IPS-18a (cell line): ENCODE results near the gene DNAH6.
"Not testable (repeated sequence)": the region's sequence is repeated elsewhere in the genome, so short reads cannot be mapped to it uniquely, and the experiment has no call there.

Experiments
- H3K27ac ChIP-seq: one replicate; pipeline ENCODE4 v1.5.1; 2013; ENCODE audit warnings: low read length
- H3K27me3 ChIP-seq: one replicate; pipeline ENCODE4 v1.6.1; 2013; ENCODE audit warnings: mild to moderate bottlenecking, low read length; ENCODE audit not compliant: control insufficient read depth, insufficient read depth
- H3K36me3 ChIP-seq: one replicate; pipeline ENCODE4 v1.6.1; 2013; ENCODE audit warnings: low read depth, low read length; ENCODE audit not compliant: control insufficient read depth
- H3K4me1 ChIP-seq: one replicate; pipeline ENCODE4 v1.6.1; 2013; ENCODE audit warnings: low read depth, low read length; ENCODE audit not compliant: control insufficient read depth
- H3K4me3 ChIP-seq: one replicate; pipeline ENCODE4 v1.5.1; 2013; ENCODE audit warnings: low read length
- H3K9ac ChIP-seq: one replicate; pipeline ENCODE4 v1.6.1; 2013; ENCODE audit warnings: mild to moderate bottlenecking, low read length, moderate library complexity
- H3K9me3 ChIP-seq: one replicate; pipeline ENCODE4 v1.6.1; 2013; ENCODE audit warnings: low read depth, low read length; ENCODE audit not compliant: control insufficient read depth

Gene DNAH6

DNA sequence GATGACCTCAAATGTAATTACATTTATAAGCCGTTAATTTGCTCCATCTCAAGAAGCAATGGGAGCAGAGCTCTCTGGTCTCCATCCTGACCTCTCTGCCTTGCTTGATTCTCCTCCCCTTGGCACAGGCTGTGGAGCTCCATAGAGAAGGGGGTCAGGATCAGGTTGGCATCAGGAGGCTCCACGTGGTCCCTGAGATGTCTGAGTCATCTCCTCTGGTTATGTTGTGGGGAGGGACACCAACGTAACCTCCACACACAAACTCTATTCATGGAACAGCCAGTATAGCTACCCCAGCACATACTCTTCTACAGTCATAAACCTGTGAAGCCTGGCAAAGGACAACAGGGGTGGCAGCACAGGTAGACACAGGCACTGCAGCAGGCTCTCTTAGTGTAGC is 335.6 kb downstream of the DNAH6 start:
- H3K9ac ChIP-seq = no peak overlapping the region
- no peaks in the 10 kb centered on the region for H3K9me3 ChIP-seq
- peaks cover 15% of the 10 kb centered on the region for H3K4me1 ChIP-seq
- peaks cover 27% of the 10 kb centered on the region for H3K27me3 ChIP-seq
- no peaks in the 10 kb centered on the region for H3K36me3 ChIP-seq
- H3K27ac ChIP-seq = no peak overlapping the region
- no peak overlapping the region for H3K4me3 ChIP-seq

DNA sequence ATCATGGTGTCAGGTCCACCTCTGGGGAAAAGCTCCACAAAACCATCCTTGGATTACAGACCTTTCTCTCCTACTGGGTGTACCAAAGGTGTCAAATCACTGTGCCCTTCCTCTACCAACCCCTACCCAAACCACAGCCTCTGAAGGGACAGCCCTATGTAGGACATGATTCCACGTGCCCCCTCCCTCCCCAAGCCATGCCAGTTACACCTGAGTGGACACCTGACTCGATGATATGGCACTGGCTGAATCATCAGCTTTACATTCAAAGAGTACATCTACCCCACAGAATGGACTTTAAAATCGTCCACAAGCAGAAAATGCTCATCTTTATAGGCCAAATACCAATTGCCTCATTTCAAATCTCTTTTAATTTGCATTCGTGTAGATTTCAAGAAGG is 338.6 kb downstream of the DNAH6 start:
- Histone ChIP-seq H3K4me1 (peaks cover 15% of the 10 kb centered on the region), H3K36me3 (no peaks in the 10 kb centered on the region), H3K27ac (no peak overlapping the region), H3K9me3 (no peaks in the 10 kb centered on the region), H3K4me3 (no peak overlapping the region), H3K9ac (no peak overlapping the region), H3K27me3 (peaks cover 40% of the 10 kb centered on the region)

DNA sequence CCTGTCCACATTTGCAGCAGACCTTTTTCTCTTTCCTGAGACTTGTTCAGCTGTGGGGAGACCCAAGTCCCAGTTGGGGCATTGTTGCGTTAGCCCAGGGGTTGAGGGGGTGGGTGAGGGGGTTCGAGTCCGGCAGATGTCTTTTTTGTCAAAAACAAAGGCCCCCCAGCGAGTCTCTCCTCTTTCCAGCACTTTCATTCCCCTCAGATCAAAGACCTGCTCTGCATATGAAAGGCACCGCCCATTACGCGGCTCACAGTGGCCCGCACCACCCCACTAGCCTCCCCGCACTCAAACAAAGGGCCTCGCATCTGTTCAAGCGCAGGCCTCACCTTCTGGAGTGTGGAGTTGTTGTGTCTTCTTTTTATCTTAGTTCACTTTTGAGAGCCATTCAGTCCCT is 339.4 kb downstream of the DNAH6 start:
- no peak overlapping the region for H3K9ac ChIP-seq
- H3K27ac ChIP-seq = no peak overlapping the region
- no peaks in the 10 kb centered on the region for H3K9me3 ChIP-seq
- peaks cover 40% of the 10 kb centered on the region for H3K27me3 ChIP-seq
- H3K4me3 ChIP-seq = peak overlapping the region; percentile 9
- H3K36me3 ChIP-seq = no peaks in the 10 kb centered on the region
- H3K4me1 ChIP-seq = peaks cover 15% of the 10 kb centered on the region

DNA sequence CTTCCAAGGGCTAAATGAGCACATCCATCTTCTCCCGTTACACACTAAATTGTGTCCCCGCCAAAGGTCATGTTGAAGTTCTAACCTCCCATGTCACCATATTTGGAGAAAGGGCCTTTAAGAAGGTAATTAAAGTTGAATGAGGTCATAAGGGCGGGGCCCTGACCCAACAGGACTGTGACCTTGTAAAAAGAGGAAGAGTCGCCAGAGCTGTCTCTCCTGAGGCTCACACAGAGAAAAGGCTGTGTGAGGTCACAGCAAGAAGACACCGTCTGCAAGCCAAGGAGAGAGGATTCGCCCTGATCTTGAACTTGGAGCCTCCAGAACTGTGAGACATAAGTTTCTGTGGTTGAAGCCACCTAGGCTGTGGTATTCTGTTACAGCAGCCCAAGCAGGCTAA is 340.5 kb downstream of the DNAH6 start:
- Histone ChIP-seq H3K9ac (no peak overlapping the region), H3K9me3 (no peaks in the 10 kb centered on the region), H3K4me1 (peaks cover 15% of the 10 kb centered on the region), H3K36me3 (no peaks in the 10 kb centered on the region), H3K27me3 (peaks cover 40% of the 10 kb centered on the region), H3K4me3 (no peak overlapping the region), H3K27ac (no peak overlapping the region)

DNA sequence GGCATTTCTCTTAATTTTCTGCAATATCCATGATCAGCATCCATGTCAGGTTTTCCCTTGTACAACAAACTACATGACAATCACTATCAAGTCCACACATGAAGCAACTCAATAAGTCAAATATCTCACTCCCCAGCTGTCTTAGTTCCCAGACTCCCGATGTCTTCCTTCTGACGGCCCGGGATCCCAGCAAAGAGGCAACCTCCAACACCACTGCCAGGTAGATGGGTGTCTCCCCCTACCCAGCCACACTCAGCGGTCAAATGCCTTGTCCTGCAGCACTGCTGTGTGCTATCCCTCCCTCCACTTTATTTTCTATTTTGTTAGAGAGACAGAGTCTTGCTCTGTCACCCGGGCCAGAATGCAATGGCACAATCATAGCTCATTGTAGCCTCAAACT is 341.3 kb downstream of the DNAH6 start:
- Histone ChIP-seq H3K9me3 (no peaks in the 10 kb centered on the region), H3K27me3 (peaks cover 40% of the 10 kb centered on the region), H3K9ac (no peak overlapping the region)

DNA sequence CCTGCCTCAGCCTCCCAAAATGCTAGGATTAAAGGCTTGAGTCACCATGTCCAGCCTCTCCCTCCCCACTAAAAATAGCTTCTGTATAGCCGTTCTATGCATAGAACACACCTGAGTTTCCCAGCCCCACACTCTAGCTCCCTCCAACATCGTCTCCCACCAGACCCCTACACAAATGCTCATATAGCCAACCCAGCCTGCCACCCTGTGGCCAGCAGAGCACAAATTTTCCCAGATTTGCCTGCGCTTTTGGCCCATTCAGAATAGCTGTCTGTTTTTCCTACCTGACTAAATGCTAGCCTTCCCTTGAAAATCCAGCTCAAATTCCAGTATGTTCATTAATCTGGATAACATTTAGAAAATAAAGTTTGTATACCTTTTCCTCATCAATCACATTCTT is 341.8 kb downstream of the DNAH6 start:
- H3K36me3 ChIP-seq = no peaks in the 10 kb centered on the region
- H3K9ac ChIP-seq = no peak overlapping the region
- H3K27me3 ChIP-seq = peaks cover 40% of the 10 kb centered on the region
- H3K4me3 ChIP-seq = no peak overlapping the region
- H3K27ac ChIP-seq = no peak overlapping the region
- peaks cover 15% of the 10 kb centered on the region for H3K4me1 ChIP-seq
- H3K9me3 ChIP-seq = no peaks in the 10 kb centered on the region

More for the DNA sequence above, 341.3 kb downstream of the DNAH6 start:
- Histone ChIP-seq H3K4me1 (peaks cover 15% of the 10 kb centered on the region), H3K27ac (no peak overlapping the region), H3K4me3 (no peak overlapping the region), H3K36me3 (no peaks in the 10 kb centered on the region)

DNA sequence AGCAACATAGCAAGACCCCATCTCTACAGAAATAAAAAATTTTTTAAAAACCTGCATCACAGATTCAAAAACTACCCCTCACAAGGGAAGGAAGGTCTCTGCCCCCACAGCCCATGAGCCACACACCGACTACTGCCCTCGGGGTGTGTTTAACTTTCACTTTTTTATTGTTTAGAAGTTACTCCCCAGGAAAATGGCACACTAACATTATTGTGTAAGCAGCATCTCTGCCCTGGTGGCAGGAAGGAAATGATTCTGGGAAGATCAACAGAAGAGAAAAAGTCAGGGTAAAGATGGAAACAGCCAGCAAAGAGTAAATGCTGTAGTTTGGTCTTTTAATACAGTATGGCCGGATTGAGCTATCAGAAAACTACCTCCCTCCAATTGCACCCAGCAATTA is 342.6 kb downstream of the DNAH6 start:
- no peaks in the 10 kb centered on the region for H3K9me3 ChIP-seq
- no peak overlapping the region for H3K4me3 ChIP-seq
- H3K27me3 ChIP-seq = peaks cover 40% of the 10 kb centered on the region
- no peak overlapping the region for H3K9ac ChIP-seq
- peaks cover 15% of the 10 kb centered on the region for H3K4me1 ChIP-seq
- H3K36me3 ChIP-seq = no peaks in the 10 kb centered on the region
- H3K27ac ChIP-seq = no peak overlapping the region

DNA sequence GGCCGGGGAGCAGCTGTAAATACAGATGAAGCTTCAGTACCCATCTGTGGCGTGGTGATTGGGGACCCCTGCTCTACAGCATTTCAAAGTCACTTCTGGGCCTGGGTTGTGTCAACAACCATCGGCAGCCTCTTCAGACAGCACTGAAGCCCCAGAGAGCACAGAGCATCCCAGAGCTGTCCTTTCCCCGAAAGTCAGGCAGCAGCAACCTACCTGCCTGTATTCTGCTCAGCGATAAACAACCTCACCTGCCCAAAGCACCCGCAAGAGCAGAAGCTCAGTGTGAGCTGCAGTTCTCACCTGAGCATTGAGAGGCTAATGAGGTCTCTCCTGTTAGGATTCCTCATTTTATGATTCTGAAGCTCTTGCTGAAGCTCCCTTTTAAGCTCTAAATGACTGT is 345.2 kb downstream of the DNAH6 start:
- Histone ChIP-seq H3K9ac (no peak overlapping the region), H3K27me3 (peaks cover 16% of the 10 kb centered on the region), H3K36me3 (no peaks in the 10 kb centered on the region), H3K4me3 (no peak overlapping the region), H3K4me1 (peaks cover 1% of the 10 kb centered on the region), H3K9me3 (no peaks in the 10 kb centered on the region), H3K27ac (no peak overlapping the region)

DNA sequence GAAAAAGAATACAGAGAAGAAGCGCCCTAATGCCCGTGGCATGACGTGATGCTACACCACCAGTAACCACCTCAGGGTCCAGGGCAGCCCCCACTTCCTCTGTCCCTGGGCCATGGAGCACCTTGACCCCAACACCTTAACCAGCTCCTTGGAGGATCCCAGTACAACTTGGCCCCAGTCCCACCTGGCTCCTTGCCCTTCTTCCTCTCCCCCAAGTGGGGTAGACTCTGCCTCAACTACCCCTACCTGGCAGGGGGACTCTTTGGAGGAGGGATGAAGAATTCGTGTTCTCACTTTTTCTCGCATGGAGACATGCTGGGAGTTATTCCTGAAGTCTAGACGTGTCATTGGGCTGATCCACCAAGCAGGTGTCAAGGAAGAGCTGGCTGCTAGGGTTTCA is 345.7 kb downstream of the DNAH6 start:
- Histone ChIP-seq H3K27me3 (peaks cover 11% of the 10 kb centered on the region), H3K27ac (no peak overlapping the region), H3K4me1 (no peaks in the 10 kb centered on the region), H3K9me3 (no peaks in the 10 kb centered on the region), H3K4me3 (no peak overlapping the region), H3K36me3 (no peaks in the 10 kb centered on the region), H3K9ac (no peak overlapping the region)

DNA sequence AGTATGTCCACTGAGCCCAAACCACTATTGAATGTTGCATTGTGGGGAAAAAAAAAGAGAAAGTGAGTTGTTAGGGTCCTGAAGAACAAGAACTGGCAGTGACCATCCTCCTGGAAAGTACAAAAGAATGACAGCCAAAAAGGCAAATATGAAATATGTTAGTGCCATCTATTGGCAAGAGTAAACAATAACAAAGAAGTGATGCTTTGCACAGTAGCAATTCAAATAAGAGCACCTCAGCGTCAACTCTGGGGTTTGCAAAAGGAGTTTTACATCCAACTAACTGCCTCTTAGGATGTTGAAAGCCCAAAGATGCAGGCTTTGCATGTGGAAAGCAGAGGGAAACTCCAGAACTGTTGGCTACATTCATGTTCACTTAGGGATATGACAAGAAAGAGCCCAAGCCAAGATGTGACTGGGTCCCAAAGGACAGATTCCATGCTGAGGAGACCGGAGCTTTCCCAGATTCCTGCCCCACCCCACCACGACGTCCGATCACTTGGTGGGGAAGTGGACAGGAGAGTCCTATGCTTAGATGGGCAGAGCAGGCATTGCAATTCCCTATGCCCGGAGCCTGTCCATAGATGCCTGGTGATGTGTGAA is 349.0 kb downstream of the DNAH6 start:
- Histone ChIP-seq H3K27me3 (no peaks in the 10 kb centered on the region), H3K9ac (no peak overlapping the region), H3K36me3 (no peaks in the 10 kb centered on the region), H3K9me3 (no peaks in the 10 kb centered on the region), H3K4me3 (no peak overlapping the region), H3K27ac (no peak overlapping the region), H3K4me1 (no peaks in the 10 kb centered on the region)

DNA sequence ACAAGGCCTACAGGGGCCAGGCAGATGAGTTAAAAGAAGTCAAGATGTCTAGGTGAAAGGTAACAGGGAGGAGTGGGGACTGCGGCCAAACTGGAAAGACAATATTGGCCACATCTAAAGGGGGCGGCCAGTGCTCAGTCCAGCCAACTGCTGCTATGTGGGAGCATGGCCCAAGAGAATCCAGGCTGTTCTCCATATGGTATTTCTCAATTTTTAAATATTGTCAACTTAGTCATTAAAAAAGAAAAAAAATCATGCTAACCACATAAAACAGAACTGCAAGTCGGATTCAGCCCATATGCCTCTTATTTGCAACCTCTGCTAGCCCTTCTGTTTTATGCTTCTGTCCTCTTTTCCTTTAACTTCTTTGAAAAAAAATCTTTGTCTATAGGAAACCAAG is 349.8 kb downstream of the DNAH6 start:
- Histone ChIP-seq H3K36me3 (no peaks in the 10 kb centered on the region), H3K9ac (no peak overlapping the region), H3K9me3 (no peaks in the 10 kb centered on the region), H3K4me3 (no peak overlapping the region), H3K4me1 (no peaks in the 10 kb centered on the region), H3K27me3 (no peaks in the 10 kb centered on the region), H3K27ac (no peak overlapping the region)

DNA sequence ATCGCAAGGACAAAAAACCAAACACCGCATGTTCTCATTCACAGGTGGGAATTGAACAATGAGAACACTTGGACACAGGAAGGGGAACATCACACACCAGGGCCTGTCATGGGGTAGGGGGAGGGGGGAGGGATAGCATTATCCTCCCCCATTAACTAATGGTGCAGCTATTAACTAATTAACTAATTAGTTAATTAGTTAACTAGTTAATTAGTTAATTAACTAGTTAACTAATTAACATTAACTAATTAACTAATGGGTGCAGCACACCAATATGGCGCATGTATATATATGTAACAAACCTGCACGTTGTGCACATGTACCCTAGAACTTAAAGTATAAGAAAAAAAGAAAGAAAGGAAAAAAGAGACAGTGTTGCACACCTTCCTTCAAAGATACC is 352.0 kb downstream of the DNAH6 start:
- H3K27ac ChIP-seq, H3K9me3 ChIP-seq, H3K36me3 ChIP-seq, H3K9ac ChIP-seq, H3K4me1 ChIP-seq, H3K4me3 ChIP-seq, H3K27me3 ChIP-seq: not testable (repeated sequence)
